ENCODE results near the gene AP5Z1.

AP5Z1 gene

GRCh38 chr7:4822677-4823076, 47.3 kb downstream of the AP5Z1 start:
- no peak for DNase-seq (ENCODE audit: low spot score)

DNA sequence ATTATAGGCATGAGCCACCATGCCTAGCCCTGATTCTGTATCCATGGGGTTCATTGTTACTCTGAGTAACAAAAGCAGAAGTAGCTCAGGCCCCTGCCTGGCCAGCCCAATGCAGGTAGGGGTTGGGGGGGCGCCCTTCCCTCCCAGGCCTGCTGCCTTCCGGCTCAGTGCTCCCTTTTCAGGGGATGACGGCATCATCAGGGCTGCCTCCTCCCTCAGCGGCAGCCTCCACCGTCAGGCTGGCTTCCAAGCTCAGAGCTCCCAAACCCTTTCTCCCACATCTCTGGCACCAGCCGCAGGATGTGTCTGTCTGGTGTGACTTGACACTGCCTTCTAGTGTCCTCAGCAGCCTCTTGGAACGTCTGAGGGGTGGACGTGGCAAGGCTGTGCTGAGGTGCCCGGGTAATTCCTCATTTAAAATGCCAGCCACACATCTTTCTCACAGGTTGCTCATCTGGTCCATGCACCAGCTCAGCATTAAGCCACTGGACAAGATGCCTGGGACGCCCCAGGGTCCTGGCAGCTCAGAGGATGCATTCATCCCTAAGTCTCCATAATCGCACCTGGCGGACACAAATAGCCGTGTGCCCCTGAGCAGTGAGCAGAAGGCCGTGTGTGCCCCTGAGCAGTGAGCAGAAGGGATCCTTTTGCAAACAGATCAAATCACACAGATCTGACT, 48.2 kb downstream of the AP5Z1 start:
- no peak for DNase-seq (ENCODE audit: low spot score)

DNA sequence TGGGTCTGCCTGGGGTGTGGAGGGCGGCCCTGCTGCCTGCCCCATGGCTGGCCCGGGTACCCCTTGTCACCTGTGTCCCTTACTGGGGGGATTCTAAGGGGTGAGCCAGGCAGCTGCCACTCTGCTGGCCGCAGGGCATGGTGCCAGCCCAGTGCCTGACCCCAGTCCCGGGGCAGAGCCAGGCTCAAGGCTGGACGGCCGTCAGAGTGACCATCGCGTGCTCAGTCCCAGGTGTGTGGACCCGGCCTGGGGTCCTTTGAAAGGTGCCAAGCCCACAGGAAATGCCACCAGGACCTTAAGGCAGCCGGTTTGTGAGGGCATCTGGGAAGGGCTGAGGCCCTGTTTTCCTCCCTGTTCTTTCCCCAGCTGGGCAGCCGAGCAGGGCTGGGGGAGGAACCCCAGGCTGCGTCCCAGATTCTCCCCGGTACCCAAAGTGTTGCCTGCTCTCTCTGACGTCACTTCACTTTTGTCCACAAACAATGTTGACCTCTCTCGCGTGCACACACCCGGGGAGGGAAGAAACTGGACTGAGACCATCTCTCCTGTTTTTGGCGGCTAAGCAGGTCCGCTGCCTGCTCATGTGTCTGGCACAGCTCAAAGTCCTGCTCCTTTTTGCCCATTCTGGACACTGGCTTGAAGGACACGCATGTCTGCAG, 48.8 kb downstream of the AP5Z1 start:
- no peak for DNase-seq (ENCODE audit: low spot score)

- DNase-seq (ENCODE audit: low spot score) = no peak
Observed at GRCh38 chr7:4825081-4825480, 49.7 kb downstream of the AP5Z1 start.

GRCh38 chr7:4828720-4829383, 53.4 kb downstream of the AP5Z1 start:
- DNase-seq (ENCODE audit: low spot score) = no peak

- peak; percentile 23 for DNase-seq (ENCODE audit: low spot score)
Observed at GRCh38 chr7:4830176-4830575, 54.8 kb downstream of the AP5Z1 start.

- DNase-seq (ENCODE audit: low spot score) = no peak
Observed at GRCh38 chr7:4831723-4832495, 56.5 kb downstream of the AP5Z1 start.

- DNase-seq (ENCODE audit: low spot score) = no peak
Observed at GRCh38 chr7:4832711-4833110, 57.3 kb downstream of the AP5Z1 start.

DNA sequence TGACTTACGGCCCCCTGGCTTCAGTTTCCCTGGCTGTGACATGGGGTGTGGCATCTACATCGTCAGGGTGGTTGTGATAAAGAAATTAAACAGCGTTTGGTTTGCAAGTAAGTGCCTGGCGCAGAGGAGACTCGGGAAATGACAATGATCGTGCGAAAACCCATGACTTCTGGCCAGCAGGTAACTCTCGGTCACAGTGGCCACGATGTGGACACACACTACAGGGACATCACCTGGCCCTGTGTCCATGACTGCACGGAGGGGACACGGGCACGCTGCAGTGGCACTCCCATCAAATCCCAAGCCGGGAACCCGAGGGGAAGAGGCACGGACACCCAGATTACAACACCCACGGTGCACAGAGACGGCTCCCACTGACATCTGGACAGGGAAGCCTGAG, 57.8 kb downstream of the AP5Z1 start:
- no peak for DNase-seq (ENCODE audit: low spot score)

DNA sequence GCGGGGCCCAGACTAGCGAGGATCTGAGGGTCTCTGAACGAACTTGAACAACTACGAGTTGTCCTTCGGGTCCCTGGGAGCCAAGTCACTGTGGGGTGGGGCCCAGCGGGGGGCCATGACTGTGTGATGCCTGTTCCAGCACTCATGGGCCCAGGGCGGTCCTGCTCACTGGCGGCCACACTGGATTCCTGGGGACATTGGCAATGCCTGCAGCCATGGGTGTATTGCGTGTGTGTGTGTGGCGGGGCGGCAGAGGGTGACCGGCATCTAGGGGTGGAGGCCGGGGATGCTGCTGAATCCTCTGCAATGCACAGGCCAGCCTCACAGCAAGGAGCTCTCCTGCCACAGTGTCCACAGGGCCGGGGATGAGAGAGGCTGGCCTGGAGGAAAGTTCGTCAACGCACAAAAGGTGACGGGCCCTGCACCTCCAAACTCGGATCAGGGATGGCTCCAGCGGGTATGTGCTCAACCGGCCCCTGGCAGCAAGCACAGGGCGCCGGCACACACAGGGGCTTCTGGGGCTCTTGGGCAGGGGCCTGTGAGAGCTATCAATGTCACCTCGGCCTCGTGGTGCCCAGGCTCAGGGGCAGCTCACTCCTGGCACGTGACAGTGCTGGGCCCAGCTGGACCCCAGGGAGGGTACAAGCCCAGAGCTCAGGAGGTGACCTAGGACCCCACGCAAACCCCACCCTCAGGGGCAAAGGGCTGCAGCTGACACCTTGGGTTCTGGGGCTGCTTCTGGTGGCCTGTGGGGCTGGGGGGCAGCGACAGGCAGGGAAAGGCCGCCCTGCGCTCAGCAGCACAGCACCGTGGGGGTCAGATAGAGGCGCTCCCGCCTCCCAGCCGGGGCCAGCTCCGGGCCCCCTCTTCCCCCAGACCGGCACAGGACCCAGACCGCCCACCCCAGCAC, 58.5 kb downstream of the AP5Z1 start:
- DNase-seq (ENCODE audit: low spot score) = no peak

DNA sequence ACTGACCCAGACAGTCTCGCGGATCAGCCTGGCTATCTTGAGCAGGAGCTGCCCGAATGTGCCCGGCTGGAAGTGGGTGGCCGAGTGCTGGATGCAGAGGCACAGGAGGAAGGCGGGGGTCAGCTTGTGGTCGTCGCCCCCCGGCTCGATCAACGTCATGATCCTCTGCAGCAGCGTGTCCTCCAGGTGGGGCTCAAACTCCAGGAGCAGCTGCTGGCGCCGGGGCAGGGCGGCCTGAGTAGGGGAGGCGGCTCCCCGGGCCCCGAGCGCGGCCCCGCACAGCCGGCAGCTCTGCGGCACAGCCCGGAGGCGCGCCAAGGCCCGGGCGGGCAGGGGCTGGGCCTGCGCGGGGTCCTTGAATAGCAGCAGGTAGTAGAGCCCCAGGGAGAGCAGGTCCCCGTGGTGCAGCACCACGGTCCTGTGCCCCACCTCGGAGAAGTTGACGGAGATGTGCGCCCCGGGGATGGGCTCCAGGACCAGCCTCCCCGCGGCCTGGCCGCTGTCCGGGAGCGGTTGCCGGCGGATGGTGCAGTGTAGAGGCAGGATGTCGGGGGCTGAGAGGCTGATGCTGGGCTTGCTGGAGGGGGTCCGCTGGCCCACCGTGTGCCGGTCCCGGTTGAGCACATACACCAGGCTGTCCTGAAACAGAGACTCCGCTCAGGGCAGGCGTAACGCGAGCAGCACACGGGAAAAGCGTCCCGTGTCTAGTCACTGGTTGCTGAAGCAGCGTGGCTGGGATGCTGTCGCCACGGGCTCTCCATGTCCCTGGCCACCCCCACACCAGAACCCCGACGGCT, 59.4 kb downstream of the AP5Z1 start:
- DNase-seq (ENCODE audit: low spot score) = no peak

DNA sequence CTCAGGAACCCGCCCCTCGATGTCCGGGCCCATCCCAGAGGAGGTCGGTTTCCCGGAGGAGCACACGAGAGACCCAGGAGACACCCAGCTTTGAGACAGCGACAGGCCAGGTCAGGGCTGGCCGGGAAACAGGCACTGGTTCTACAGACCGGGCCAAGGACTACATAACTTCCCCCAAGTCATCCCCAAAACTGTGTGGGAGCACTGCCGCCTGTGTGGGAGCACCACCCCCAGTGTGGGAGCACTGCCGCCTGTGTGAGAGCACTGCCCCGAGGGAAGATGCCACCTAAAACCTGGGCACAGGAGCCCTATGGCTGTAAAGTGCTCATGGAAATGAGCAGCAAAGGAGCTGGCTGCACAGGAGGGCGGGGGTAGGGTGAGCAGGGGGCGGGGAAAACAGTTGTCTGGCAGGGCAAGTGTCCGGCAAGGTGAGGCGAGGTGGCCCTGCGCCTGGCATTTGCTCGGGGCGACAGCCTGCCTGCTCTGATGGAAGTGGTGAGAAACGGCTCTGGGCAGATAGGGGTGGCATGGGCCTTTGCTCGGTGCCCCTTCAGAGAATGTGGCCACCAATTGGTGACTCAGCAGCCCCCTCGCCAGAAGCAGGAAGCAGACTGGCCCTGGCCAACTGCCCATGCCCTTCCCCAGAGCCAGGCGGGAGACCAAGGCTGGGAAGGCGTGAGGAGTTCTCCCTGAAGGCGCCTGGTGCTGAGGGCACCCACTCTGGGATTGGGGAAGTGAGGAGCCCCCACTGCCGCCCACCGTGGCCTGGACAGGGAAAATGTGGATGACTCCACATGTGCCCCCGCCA, 60.2 kb downstream of the AP5Z1 start:
- DNase-seq (ENCODE audit: low spot score) = no peak

- no peak for DNase-seq (ENCODE audit: low spot score)
Observed at GRCh38 chr7:4836206-4836661, 60.8 kb downstream of the AP5Z1 start.

DNA sequence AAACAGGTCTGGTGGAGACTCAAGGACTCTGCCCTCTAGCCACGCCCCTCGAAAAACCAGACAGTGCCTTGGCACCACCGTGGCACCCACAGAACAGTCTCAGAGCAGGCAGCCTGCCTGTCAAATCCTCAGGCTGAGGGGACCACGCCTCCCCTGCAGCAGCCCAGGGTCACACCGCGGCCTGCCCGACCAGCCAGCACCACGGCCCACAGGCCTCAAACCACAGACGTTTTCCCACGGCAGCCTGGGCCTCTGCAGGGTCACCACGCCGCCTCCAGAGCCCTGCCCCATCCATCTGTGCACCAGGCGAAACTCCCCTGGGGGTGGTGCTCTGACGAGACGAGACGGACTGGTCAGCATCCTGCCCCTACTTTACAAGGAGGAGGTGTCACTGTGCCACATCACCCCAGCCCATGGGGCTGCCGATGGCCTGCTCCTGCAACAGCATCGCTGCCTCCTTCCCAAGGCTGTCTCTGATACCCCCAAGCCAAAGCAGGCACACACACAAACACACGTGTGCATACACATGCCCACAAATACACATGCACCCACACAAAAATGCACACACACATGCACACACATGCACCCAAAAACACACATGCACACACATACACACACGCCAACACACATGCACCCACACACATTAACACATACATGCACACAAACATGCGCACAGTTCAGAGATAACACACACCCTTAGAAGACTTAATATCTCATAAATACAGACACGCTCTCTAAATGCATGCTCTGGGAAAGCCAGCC, 61.8 kb downstream of the AP5Z1 start:
- DNase-seq (ENCODE audit: low spot score) = no peak

GRCh38 chr7:4837803-4838625, 62.6 kb downstream of the AP5Z1 start:
- DNase-seq (ENCODE audit: low spot score) = no peak

GRCh38 chr7:4838626-4839334, 63.4 kb downstream of the AP5Z1 start:
- no peak for DNase-seq (ENCODE audit: low spot score)

GRCh38 chr7:4840079-4840501, 64.7 kb downstream of the AP5Z1 start:
- DNase-seq (ENCODE audit: low spot score) = no peak

Data from hematopoietic multipotent progenitor cell treated with erythropoietin and hydrocortisone succinate and interleukin-3 and kit ligand, for 17 days (in vitro differentiated cells).